Common myeloid progenitor, CD34-positive (primary cell): ENCODE measurements around the gene SEMA4D.

ENCODE experiments used
- CTCF ChIA-PET: fragments of 350-600 bp; sonication (Branson Sonifier 250); formaldehyde crosslinking; loops from one replicate; lab custom pipeline; 2021; ENCODE audit warnings: antibody characterized with exemption; lab: Charles Lee
- POLR2A ChIA-PET: fragments of 350-600 bp; sonication (Branson Sonifier 250); formaldehyde crosslinking; loops from one replicate; lab custom pipeline; 2021; ENCODE audit warnings: antibody characterized with exemption; lab: Charles Lee
- DNase-seq, 3 donors: peaks; one replicate each; pipeline versions ENCODE4 v3.0.0 to v3.0.0-alpha.2; 2013
- H3K27ac ChIP-seq, 2 experiments: 1 replicate in 1 of 2; 2 replicates in 1 of 2; pipeline ENCODE4 v1.7.0; 2013; ENCODE audit warnings: inconsistent platforms in 2 of 2, low read length in 2 of 2, mild to moderate bottlenecking in 2 of 2, low read depth in 1 of 2, moderate library complexity in 1 of 2; ENCODE audit not compliant: severe bottlenecking in 2 of 2, insufficient read depth in 1 of 2, poor library complexity in 1 of 2
- H3K27me3 ChIP-seq, 5 experiments: replicated peaks in 2 of 5; 1 replicate in 3 of 5; 2 replicates in 2 of 5; pipeline versions ENCODE4 v1.6.1 to v1.7.0; 2013; ENCODE audit warnings: low read length in 4 of 5, mild to moderate bottlenecking in 2 of 5, moderate library complexity in 2 of 5, inconsistent platforms in 1 of 5; ENCODE audit not compliant: insufficient read depth in 5 of 5, control insufficient read depth in 4 of 5
- H3K36me3 ChIP-seq, 4 experiments: 1 replicate in 2 of 4; 2 replicates in 2 of 4; pipeline versions ENCODE4 v1.6.1 to v1.7.0; 2013; ENCODE audit warnings: low read length in 3 of 4, control low read depth in 1 of 4, mild to moderate bottlenecking in 1 of 4; ENCODE audit not compliant: control insufficient read depth in 4 of 4, insufficient read depth in 4 of 4
- H3K4me1 ChIP-seq, 4 experiments: 1 replicate in 3 of 4; 2 replicates in 1 of 4; pipeline versions ENCODE4 v1.6.1 to v1.7.1; 2013; ENCODE audit warnings: low read length in 3 of 4, mild to moderate bottlenecking in 3 of 4, control low read depth in 1 of 4, inconsistent platforms in 1 of 4, moderate library complexity in 1 of 4; ENCODE audit not compliant: control insufficient read depth in 4 of 4, insufficient read depth in 4 of 4; ENCODE audit errors: control extremely low read depth in 1 of 4
- H3K4me3 ChIP-seq, 7 experiments: 1 replicate in 4 of 7; 2 replicates in 3 of 7; pipeline versions ENCODE4 v1.5.1 to v1.7.0; 2013; ENCODE audit warnings: mild to moderate bottlenecking in 7 of 7, low read length in 6 of 7, moderate library complexity in 6 of 7, inconsistent platforms in 2 of 7, low read depth in 2 of 7, control low read depth in 1 of 7; ENCODE audit not compliant: insufficient read depth in 4 of 7, control insufficient read depth in 1 of 7; ENCODE audit errors: extremely low read depth in 1 of 7
- H3K9me3 ChIP-seq, 5 experiments: 1 replicate in 4 of 5; 2 replicates in 1 of 5; pipeline versions ENCODE4 v1.6.1 to v1.7.1; 2013; ENCODE audit warnings: low read length in 4 of 5, mild to moderate bottlenecking in 2 of 5, inconsistent platforms in 1 of 5, low read depth in 1 of 5, moderate library complexity in 1 of 5; ENCODE audit not compliant: control insufficient read depth in 4 of 5, insufficient read depth in 2 of 5; ENCODE audit errors: control extremely low read depth in 1 of 5
- WGBS: methylation state at CpG from one replicate; pipeline ENCODE4 v1.1.5; 2013; ENCODE audit not compliant: insufficient coverage; 5-methylcytosine and 5-hydroxymethylcytosine counted together

Gene SEMA4D

DNA sequence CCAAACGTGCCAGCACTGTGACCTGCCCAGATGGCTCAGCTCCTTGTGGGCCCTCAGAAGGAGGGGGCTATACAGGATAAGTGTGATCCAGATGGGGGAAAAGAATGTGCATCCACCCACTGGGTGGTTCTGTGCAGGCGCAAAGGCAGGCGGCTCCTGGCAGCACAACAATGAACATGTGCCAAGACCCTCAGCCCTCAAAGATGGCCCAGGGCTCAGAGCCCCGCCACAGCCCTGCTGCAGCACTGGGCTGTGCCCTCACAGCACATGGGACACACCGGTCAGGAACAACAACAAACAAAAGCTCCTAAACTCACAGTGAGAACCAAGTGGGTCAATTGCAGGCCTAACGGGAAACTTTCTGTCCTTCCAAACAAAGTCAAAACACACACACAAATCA, 4.7 kb downstream of the SEMA4D start:
- Histone ChIP-seq H3K27me3 (no peaks in the 10 kb centered on the region), H3K9me3 (no peaks in the 10 kb centered on the region), H3K4me1 (peaks cover 16 to 78% (median 63%) of the 10 kb centered on the region in 4 experiments), H3K4me3 (no peak overlapping the region), H3K27ac (no peak overlapping the region), H3K36me3 (peaks cover 0 to 2% (median under 1%) of the 10 kb centered on the region in 4 experiments)
- WGBS, result 96% methylated on average over 4 of the region's 6 CpGs
- POLR2A ChIA-PET, result no interaction called here
- CTCF ChIA-PET, result interaction anchor here (2.8 kb wide), 1 partner anchor 56 kb away, joined by 8 read pairs; no protein-coding TSS in a partner anchor
- no peak for DNase-seq

DNA sequence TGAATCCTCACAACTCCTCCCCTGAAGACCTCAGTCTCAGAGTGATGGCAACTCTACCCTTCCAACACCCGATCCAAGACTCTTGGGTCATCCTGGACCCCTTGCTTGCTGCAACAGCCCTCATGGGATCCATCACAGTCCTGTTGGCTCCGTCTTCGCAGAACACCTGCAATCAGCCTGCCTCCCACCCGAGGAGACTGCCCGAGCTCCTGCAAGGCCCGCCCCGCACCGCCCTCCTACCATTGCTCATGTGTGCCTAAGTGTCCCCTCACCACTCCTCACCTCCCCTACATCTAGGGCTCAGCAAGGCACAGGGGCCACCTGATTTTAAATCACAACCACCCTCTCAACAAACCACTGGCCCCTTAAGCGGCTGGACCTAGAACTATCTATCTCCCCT, 5.3 kb downstream of the SEMA4D start:
- Histone ChIP-seq H3K27me3 (no peaks in the 10 kb centered on the region), H3K27ac (no peak overlapping the region), H3K4me1 (peaks cover 16 to 77% (median 62%) of the 10 kb centered on the region in 4 experiments), H3K9me3 (no peaks in the 10 kb centered on the region), H3K36me3 (peaks cover 0 to 2% (median under 1%) of the 10 kb centered on the region in 4 experiments), H3K4me3 (no peak overlapping the region)
- POLR2A ChIA-PET, result no interaction called here
- 99% methylated on average over 9 of the region's 9 CpGs for WGBS
- DNase-seq, result no peak
- CTCF ChIA-PET, result interaction anchor here (2.8 kb wide), 1 partner anchor 56 kb away, joined by 8 read pairs; no protein-coding TSS in a partner anchor

DNA sequence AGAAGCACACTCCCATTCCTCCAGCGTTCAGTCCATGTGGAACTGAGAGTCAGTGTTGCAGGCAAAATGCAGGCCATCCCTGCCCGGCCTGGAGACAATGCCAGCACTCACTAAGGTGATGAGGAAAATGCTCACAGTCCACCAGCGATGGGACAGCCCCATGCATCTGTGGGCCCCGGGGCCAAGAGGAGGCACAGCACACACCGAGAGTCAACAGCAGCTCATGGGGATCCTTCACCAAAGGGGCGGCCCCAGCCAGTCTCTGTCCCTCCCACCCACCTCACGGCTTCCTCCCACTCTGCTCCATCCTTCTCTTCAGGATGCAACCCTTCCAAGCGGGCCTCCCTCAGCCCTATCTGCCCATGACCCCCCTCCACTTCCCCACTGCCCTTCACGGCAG, 6.2 kb downstream of the SEMA4D start:
- CTCF ChIA-PET, result interaction anchor here (2.8 kb wide), 1 partner anchor 57 kb away, joined by 8 read pairs; no protein-coding TSS in a partner anchor
- no peak for DNase-seq

DNA sequence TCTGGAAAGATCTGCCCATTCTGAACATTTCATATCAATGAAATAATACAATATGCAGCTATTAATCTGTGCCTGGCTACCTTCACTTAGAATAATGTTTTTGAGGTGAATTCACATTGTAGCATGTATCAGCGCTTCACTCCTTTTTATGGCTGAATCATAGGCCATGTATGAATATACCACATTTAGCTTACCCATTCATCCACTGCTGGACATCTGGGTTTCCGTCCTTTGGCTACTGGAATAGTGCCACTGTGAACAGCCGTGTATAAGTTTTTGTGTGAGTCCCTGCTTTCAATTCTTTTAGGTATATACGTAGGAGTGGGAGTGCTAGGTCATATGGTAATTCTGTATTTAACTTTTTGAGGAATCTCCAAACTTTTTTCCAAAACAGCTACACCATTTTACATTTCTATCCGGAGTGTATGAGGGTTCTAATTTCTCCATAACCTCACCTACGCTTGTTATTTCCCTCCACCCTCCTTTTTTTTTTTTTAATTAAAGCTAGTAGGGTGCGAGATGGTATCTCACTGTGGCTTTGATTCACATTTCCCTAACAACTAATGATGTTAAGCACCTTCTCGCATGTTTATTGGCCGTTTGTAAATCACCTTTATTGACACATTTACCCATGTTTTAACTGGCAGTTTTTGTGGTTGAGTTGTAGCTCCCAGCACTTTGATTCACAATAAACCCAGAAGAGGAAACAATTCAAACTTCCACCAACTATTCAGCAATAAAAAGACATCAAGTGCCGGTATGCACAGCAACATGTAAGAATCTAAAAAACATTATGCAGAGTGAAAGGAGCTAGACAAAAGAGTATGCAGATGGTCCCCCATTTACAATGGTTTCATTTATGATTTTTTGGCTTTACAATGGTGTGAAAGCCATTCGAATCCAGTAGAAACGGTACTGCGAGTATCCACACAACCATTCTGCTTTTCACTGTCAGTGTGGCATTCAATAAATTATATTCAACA, 8.1 kb downstream of the SEMA4D start:
- peaks cover 0 to 6% (median under 1%) of the 10 kb centered on the region in 4 experiments for H3K36me3 ChIP-seq
- H3K27me3 ChIP-seq, result no peaks in the 10 kb centered on the region
- no peak overlapping the region for H3K4me3 ChIP-seq
- CTCF ChIA-PET, result interaction anchor here (0.7 to 1.5 kb wide), 7 partner anchors 10 to 171 kb away, joined by 3 to 4 read pairs (median 3); partner anchors contain the start of gene SECISBP2
- peaks cover 0 to 7% (median 2%) of the 10 kb centered on the region in 5 experiments for H3K9me3 ChIP-seq
- H3K27ac ChIP-seq, result no peak overlapping the region
- peaks cover 14 to 54% (median 43%) of the 10 kb centered on the region in 4 experiments for H3K4me1 ChIP-seq
- POLR2A ChIA-PET, result interaction anchor here (0.7 kb wide), 1 partner anchor 61 kb away, joined by 4 read pairs; no protein-coding TSS in a partner anchor
- WGBS, result 100% methylated on average over 2 of the region's 13 CpGs
- peak in 2 of 3 donors; percentile 48 to 55 for DNase-seq

More for the DNA sequence above, 6.2 kb downstream of the SEMA4D start:
- H3K4me3 ChIP-seq, result no peak overlapping the region
- H3K27me3 ChIP-seq, result no peaks in the 10 kb centered on the region
- peaks cover 0 to 1% (median 0%) of the 10 kb centered on the region in 5 experiments for H3K9me3 ChIP-seq
- no peak overlapping the region for H3K27ac ChIP-seq
- POLR2A ChIA-PET, result no interaction called here
- 97% methylated on average over 7 of the region's 9 CpGs for WGBS
- H3K36me3 ChIP-seq, result peaks cover 0 to 2% (median under 1%) of the 10 kb centered on the region in 4 experiments
- peaks cover 16 to 73% (median 60%) of the 10 kb centered on the region in 4 experiments for H3K4me1 ChIP-seq

DNA sequence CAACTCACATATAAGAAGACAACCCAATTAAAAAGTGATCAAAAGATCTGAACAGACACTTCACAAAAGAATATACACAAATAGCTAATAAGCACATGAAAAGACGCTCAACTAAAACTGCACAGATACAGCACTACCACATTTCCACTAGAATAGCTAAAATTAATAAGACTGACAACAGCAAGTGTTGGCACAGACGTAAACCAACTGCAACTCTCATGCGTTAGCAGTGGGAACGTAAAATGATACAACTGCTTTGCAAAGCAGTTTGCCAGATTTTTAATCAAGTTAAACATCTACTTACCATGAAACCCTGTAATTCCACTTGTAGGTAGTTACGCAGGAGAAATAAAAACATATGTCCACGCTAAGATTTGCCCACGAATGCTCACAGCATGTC, 9.0 kb downstream of the SEMA4D start:
- peaks cover 11 to 53% (median 43%) of the 10 kb centered on the region in 4 experiments for H3K4me1 ChIP-seq

DNA sequence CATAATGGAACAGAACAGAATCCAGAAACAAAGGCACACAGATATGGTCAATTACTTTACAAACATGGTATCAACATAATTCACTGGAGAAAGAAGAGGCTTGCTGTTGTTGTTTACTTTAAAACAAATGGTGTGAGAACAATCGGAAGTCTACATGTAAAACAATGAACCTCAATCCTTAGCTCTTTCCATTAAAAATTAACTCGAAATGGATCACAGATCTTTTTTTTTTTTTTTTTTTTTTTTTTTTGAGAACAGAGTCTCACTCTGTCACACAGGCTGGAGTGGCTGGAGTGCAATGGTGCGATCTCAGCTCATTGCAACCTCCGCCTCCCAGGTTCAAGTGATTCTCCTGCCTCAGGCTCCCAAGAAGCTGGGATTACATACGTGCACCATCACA, 9.8 kb downstream of the SEMA4D start:
- ChIA-PET CTCF (interaction anchor here (1.1 to 1.5 kb wide), 5 partner anchors 9 to 60 kb away, joined by 3 to 4 read pairs (median 3); no protein-coding TSS in a partner anchor), POLR2A (no interaction called here)
- DNase-seq, result no peak
- Histone ChIP-seq H3K27me3 (no peaks in the 10 kb centered on the region), H3K36me3 (peaks cover 0 to 6% (median under 1%) of the 10 kb centered on the region in 4 experiments), H3K4me3 (no peak overlapping the region), H3K9me3 (peaks cover 0 to 7% (median 2%) of the 10 kb centered on the region in 5 experiments), H3K27ac (no peak overlapping the region), H3K4me1 (peaks cover 15 to 53% (median 43%) of the 10 kb centered on the region in 4 experiments)
- 98% methylated on average over 5 of the region's 5 CpGs for WGBS

More for the DNA sequence above, 9.0 kb downstream of the SEMA4D start:
- Histone ChIP-seq H3K4me3 (no peak overlapping the region), H3K27me3 (no peaks in the 10 kb centered on the region), H3K27ac (no peak overlapping the region), H3K36me3 (peaks cover 0 to 6% (median under 1%) of the 10 kb centered on the region in 4 experiments), H3K9me3 (peaks cover 0 to 7% (median 2%) of the 10 kb centered on the region in 5 experiments)
- WGBS, result 82% methylated on average over 5 of the region's 7 CpGs
- ChIA-PET POLR2A (no interaction called here), CTCF (interaction anchor here (0.8 to 1.5 kb wide), 10 partner anchors 9 to 170 kb away, joined by 3 to 4 read pairs (median 3); partner anchors contain the start of gene SECISBP2)
- DNase-seq, result no peak
